HUES6 (cell line): ENCODE measurements around the gene ADGRG2.

Source experiments
- H3K27ac ChIP-seq: 2 replicates; pipeline ENCODE4 v1.7.0; 2013; ENCODE audit warnings: low read depth, mild to moderate bottlenecking, low read length, inconsistent platforms
- H3K27me3 ChIP-seq: 2 replicates; pipeline ENCODE4 v1.6.1; 2013; ENCODE audit warnings: low read length; ENCODE audit not compliant: control insufficient read depth, insufficient read depth
- H3K36me3 ChIP-seq: 2 replicates; pipeline ENCODE4 v1.6.1; 2013; ENCODE audit warnings: low read length; ENCODE audit not compliant: control insufficient read depth, insufficient read depth
- H3K4me1 ChIP-seq: 2 replicates; pipeline ENCODE4 v1.6.1; 2013; ENCODE audit warnings: low read length; ENCODE audit not compliant: control insufficient read depth, insufficient read depth
- H3K4me3 ChIP-seq: 2 replicates; pipeline ENCODE4 v1.5.1; 2013; ENCODE audit warnings: low read depth, low read length
- H3K9ac ChIP-seq: one replicate; pipeline ENCODE4 v1.6.1; 2013; ENCODE audit warnings: mild to moderate bottlenecking, low read length
- H3K9me3 ChIP-seq: 2 replicates; pipeline ENCODE4 v1.6.1; 2013; ENCODE audit warnings: low read depth, low read length; ENCODE audit not compliant: control insufficient read depth, insufficient read depth

The ADGRG2 gene

DNA sequence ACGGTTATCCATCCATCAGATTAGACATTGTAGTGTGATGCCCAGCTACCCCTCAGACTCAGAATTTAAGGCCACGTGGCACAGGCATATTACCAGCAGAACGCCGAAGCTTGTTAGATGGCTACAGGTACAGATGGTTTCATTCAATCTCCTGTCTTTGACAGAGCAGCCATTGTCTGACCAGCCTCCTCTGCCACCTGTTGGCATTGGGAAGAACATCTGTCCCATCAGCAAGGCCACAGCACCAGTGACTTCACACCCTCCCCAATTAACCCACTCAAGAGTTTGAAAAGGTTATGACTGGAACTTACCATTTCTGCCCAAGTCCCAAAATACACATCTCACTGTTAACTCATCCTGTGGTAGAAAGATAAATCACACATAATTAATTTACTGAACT lies 116.4 kb downstream of the ADGRG2 start:
- H3K27ac ChIP-seq: no peak overlapping the region
- H3K4me3 ChIP-seq: no peak overlapping the region
- no peaks in the 10 kb centered on the region; the same call in 1 of the 2 replicates for H3K36me3 ChIP-seq
- no peaks in the 10 kb centered on the region for H3K9me3 ChIP-seq
- H3K9ac ChIP-seq: no peak overlapping the region
- no peaks in the 10 kb centered on the region for H3K4me1 ChIP-seq
- H3K27me3 ChIP-seq: no peaks in the 10 kb centered on the region

DNA sequence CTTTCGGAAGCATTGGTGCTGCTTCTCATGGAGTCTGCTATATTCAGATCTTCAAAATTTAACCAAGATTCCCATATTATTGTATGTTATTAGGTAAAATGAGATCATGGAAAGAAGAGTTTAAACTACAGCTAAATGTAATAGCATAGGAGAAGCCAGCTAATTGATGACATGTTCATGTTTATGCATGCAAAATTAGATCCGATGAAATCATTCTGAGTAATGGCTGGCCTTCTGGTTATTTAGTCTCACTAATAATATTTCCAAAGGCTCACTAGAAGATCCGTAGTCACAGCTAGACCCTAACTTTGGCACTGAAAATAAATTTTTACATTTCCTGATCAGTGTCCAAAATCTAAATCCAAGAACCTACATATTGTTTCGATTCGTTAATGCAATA lies 118.5 kb downstream of the ADGRG2 start:
- no peaks in the 10 kb centered on the region; the same call in 1 of the 2 replicates for H3K36me3 ChIP-seq
- no peak overlapping the region for H3K9ac ChIP-seq
- H3K4me3 ChIP-seq: no peak overlapping the region
- no peak overlapping the region for H3K27ac ChIP-seq
- no peaks in the 10 kb centered on the region for H3K9me3 ChIP-seq
- H3K27me3 ChIP-seq: no peaks in the 10 kb centered on the region
- H3K4me1 ChIP-seq: peaks cover 4% of the 10 kb centered on the region; the same call in 1 of the 2 replicates

DNA sequence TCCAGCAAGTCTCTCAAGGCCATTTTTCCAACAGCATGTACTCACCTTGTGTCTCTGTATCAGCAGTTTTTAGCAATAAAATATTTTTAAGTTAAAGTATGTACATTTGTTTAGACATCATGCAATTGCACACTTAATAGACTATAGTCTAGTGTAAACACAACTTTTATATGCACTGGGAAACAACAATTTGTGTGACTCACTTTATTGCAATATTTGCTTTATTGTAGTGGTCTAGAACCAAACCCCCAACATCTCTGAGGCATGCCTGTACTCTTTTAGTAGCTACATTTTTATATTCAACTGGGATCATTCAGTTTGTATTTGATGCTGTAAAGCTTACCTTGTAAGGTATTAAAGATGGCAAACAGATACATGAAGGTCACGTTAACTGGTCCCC lies 123.6 kb downstream of the ADGRG2 start:
- H3K4me1 ChIP-seq: peaks cover 30% of the 10 kb centered on the region
- H3K9me3 ChIP-seq: no peaks in the 10 kb centered on the region
- H3K9ac ChIP-seq: no peak overlapping the region
- H3K27me3 ChIP-seq: no peaks in the 10 kb centered on the region
- H3K4me3 ChIP-seq: no peak overlapping the region
- no peak overlapping the region for H3K27ac ChIP-seq
- H3K36me3 ChIP-seq: no peaks in the 10 kb centered on the region

DNA sequence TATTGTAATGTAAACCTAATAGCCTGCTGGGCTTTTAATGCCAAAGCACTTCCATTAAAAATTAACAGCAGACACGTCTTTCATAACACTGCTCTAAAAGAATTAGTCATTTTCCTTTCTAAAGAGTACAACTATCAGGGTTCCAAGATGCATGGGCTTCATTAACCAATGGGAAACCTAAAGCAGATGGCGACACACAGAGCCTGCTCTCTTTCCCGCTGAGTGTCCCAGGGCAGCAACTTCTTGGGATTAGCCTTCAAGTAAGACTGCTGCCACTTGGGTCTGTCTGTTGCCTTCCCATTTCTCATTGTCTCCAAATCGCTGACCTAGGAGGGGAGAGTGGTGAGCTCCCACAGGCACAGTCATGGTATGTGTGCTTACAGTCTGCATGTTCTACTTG lies 124.4 kb downstream of the ADGRG2 start:
- H3K9ac ChIP-seq: no peak overlapping the region
- no peaks in the 10 kb centered on the region for H3K36me3 ChIP-seq
- H3K27me3 ChIP-seq: no peaks in the 10 kb centered on the region
- H3K4me3 ChIP-seq: no peak overlapping the region
- H3K4me1 ChIP-seq: peaks cover 30% of the 10 kb centered on the region
- no peaks in the 10 kb centered on the region for H3K9me3 ChIP-seq
- no peak overlapping the region for H3K27ac ChIP-seq

DNA sequence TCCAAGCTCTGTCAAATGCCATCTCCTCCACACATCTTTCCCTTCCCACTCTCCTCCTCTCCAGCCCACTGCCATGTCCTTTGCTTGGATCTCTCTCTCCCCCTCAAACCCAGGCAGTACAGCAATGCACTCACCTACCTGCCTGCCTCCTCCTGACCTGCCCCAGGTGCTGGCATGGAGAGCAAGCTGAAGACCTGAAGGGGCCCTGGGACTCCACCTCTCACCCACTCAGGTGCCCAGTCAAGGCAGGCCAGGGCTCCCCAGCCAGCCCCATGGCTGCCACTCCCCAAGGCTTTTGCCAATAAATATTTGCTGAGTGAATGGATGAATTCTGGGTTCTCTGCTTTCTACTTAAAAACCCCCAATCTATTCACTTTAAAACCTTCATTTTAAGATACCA lies 125.7 kb downstream of the ADGRG2 start:
- Histone ChIP-seq H3K27ac (no peak overlapping the region), H3K4me3 (no peak overlapping the region), H3K27me3 (no peaks in the 10 kb centered on the region), H3K9ac (no peak overlapping the region), H3K4me1 (peaks cover 30% of the 10 kb centered on the region), H3K9me3 (no peaks in the 10 kb centered on the region), H3K36me3 (no peaks in the 10 kb centered on the region)

DNA sequence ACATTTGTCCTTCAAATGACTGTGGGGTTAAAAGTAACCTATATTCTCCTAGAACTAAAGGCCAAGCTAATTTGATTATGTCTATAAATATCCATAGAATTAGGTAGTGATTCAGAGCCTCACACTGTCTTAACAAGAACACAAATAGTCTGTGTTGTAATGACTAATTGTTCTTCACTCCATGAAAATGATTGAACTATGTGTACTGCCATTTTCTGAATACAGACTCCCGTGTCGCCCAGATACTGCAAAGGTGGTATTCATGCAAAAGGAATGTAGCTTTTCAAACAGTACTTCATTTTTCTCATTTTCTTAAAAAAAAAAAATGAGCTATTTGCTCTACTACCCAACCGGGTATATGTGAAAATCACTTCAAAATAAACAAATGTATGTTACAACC lies 127.0 kb downstream of the ADGRG2 start:
- no peaks in the 10 kb centered on the region for H3K27me3 ChIP-seq
- no peak overlapping the region for H3K9ac ChIP-seq
- no peaks in the 10 kb centered on the region for H3K9me3 ChIP-seq
- H3K4me3 ChIP-seq: no peak overlapping the region
- peaks cover 30% of the 10 kb centered on the region for H3K4me1 ChIP-seq
- no peak overlapping the region for H3K27ac ChIP-seq
- H3K36me3 ChIP-seq: no peaks in the 10 kb centered on the region

DNA sequence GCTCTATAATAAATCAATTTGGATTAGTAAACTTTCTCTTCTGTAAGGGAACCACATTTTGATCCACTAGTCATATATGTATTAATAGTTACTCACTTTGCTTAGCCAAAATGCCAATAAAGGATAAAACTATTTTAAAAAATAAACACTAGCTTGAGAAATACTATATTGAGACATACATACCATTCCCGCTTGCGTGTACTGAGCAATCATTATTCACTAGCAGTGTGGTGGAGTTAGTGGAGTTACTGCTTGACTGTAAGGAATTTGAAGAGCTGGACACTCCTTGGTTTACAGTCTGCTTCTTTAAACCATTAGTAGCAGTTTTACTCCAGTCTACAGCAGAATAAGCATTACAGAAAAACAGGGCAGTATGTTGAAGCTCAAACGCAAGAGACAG lies 127.6 kb downstream of the ADGRG2 start:
- no peaks in the 10 kb centered on the region for H3K27me3 ChIP-seq
- no peaks in the 10 kb centered on the region for H3K9me3 ChIP-seq
- H3K36me3 ChIP-seq: no peaks in the 10 kb centered on the region
- no peak overlapping the region for H3K9ac ChIP-seq
- H3K27ac ChIP-seq: no peak overlapping the region
- no peak overlapping the region for H3K4me3 ChIP-seq
- peaks cover 30% of the 10 kb centered on the region for H3K4me1 ChIP-seq

DNA sequence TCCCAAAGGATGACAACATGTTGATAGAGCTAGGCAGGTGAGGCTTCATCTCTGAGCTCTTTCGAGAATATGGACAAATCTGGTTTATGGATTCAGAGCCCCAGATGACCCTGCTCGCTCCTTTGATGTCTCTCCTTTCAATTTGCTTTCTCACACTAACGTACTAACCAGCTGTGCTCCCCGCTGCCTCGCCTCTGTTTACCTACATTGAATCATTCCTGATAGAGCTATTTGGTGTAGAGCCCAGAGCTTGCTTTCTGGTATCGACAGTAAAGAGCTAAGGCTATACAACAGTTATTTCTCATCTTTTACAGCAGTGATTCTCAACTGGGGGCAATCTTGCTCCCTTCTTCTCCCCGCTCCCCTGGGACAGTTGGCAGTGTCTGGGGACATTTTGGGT lies 129.4 kb downstream of the ADGRG2 start:
- no peaks in the 10 kb centered on the region for H3K36me3 ChIP-seq
- H3K27ac ChIP-seq: no peak overlapping the region
- H3K4me3 ChIP-seq: no peak overlapping the region
- H3K27me3 ChIP-seq: no peaks in the 10 kb centered on the region
- no peaks in the 10 kb centered on the region for H3K9me3 ChIP-seq
- H3K9ac ChIP-seq: no peak overlapping the region
- H3K4me1 ChIP-seq: peaks cover 17% of the 10 kb centered on the region

DNA sequence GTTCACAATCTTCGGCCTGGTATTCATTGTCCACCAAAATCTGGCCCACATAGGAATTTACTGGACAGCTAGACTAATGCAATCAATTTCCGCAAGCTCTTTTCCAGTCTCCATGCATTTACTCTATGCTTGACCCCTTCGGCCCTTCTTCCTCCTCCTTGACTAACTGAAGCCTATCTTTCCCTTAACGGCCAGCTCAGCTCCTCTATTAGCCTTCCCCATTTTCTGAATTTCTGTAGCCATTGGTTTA lies 137.2 kb downstream of the ADGRG2 start:
- peak overlapping the region; percentile 97; the same call in 1 of the 2 replicates for H3K27ac ChIP-seq
- peak overlapping the region; percentile 96 for H3K4me3 ChIP-seq
- no peaks in the 10 kb centered on the region for H3K27me3 ChIP-seq
- H3K36me3 ChIP-seq: no peaks in the 10 kb centered on the region
- no peaks in the 10 kb centered on the region; the same call in 1 of the 2 replicates for H3K4me1 ChIP-seq
- H3K9me3 ChIP-seq: no peaks in the 10 kb centered on the region
- H3K9ac ChIP-seq: peak overlapping the region; percentile 95

DNA sequence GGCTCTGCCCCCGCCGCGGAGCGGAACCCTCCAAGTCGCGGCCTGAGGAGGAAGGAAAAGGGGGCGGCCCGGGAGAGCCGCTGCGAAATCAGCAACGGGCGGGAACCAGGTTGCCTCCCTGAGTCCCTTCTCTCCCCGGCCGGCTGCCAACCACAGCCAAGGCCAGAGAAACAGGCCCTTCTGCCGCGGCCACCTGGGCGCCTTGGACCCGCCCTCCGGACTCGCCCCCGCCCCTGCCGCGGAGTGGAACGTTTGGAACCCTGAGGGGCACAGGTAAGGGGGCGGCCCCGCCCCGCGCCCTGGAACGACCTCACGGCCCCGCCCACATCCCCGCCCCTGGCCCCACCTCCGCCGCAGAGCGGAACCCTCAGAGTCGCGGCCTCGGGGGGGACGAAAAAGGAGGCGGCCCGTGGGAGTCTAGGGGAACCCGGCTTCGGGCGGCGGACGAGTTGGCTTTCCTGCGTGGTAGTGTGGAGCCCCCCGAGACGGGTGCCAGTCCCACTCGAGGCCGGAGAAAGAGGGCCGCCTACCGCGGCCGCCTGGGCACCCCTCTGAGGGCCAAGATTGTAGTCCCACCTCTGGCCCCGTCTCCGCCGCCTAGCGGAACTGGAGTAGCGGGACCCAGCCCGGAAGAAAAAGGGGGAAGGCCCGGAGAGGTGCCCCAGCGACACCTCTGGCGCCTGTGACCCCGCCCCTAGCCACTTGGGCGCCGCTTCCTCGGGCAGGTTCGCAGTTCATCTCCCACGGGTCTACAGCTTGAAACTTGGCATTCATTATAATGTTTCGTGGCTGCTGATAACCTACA lies 137.7 kb downstream of the ADGRG2 start:
- Histone ChIP-seq H3K9ac (peak overlapping the region; percentile 95), H3K9me3 (no peaks in the 10 kb centered on the region), H3K27me3 (no peaks in the 10 kb centered on the region), H3K27ac (peak overlapping the region; percentile 97), H3K36me3 (no peaks in the 10 kb centered on the region), H3K4me3 (peak overlapping the region; percentile 96), H3K4me1 (no peaks in the 10 kb centered on the region; the same call in 1 of the 2 replicates)

DNA sequence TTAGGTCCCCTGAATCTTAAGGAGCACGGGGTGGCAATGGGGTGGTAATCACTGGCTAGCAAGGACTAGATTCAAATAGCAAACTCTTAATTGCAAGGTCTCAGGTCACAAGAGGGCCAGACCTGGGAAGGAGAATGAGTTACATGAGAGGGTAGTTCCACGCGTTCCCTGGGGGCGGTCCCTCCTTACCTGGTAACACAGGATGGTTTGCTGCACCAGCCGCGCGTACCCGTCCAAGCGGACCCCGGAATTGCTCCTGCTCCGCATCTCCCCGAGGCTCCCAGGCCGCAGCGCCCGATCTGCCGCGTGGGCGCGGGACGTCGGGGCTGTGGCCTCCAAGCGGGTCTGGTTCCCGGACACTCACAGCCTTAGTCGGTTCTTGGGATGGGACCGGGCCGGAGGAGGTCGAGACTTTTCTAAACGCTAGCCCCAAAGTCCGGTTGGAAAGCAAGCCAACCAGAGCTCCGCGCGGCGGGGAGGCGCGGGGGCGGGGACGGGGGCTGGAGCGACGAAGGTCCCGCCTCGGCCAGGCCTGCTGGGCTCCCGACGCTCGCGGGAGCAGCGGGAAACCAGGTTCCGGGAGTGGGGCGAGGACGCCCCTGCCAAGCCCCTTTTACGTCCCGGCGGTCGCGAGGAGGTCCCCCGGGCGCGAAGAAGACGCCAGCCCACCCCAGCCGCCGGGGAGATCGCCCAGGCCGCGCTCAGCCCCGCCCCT lies 138.4 kb downstream of the ADGRG2 start, which contains the start of gene PHKA2:
Gene PHKA2 (minus strand): TSS at position 449 of the 715 bp plus-strand sequence. CDS start 182 bp downstream, at position 267.
- Histone ChIP-seq H3K27ac (peak within 1 kb of the TSS; percentile 97), H3K9me3 (no peaks in the 10 kb centered on the region), H3K36me3 (no peaks in the 10 kb centered on the region), H3K4me1 (no peaks in the 10 kb centered on the region; the same call in 1 of the 2 replicates), H3K27me3 (no peaks in the 10 kb centered on the region), H3K4me3 (peak within 1 kb of the TSS; percentile 96), H3K9ac (peak within 1 kb of the TSS; percentile 95)
